ENCODE measurements around the gene SRP72.

Gene SRP72

DNA sequence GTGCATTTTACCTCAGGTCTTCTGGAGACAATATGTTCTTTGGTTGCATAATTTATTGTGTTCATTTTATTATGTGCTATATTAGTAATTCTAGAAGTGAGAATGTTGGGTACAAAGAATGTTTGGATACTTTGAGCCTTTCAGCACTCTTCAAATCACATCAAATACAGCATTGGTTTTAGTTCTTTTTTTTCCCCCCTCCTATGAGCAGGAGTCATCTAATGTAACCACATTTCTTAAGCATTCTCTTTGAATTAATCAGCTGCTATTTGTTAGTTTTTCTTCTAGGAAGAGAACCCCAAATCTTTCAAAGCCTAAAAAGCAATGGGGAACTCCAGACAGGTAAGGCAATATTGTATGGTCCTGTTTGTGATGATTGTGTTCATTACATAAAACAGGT lies 84.9 kb downstream of the SRP72 start:
- DNase-seq: no peak
